ENCODE data around the gene SRC. TPM values are rescaled to one million over a fixed set of nuclear protein-coding genes. Genes with fewer than 3 reads are reported as not detected.

The SRC gene
- total RNA-seq, 1 donor from 2014 or later = 6.0 TPM

GRCh38 chr20:37313546-37314091 lies 32.3 kb upstream of the SRC start:
- intact Hi-C loops (cut with DNase I) = no loop called here

GRCh38 chr20:37314099-37314498 lies 31.8 kb upstream of the SRC start:
- ATAC-seq (no peak), DNase-seq (ENCODE audit: missing footprints) (no peak)
- intact Hi-C loops (cut with DNase I) = no loop called here

More at GRCh38 chr20:37313546-37314091, 32.3 kb upstream of the SRC start:
- DNase-seq (ENCODE audit: missing footprints) (no peak), ATAC-seq (no peak)

- intact Hi-C loops (cut with DNase I) = no loop called here
- peak; percentile 81 for DNase-seq (ENCODE audit: missing footprints)
- peak; percentile 68 for ATAC-seq
Measured at GRCh38 chr20:37314617-37315016, 31.3 kb upstream of the SRC start.

- intact Hi-C loops (cut with DNase I) = no loop called here
- peak; percentile 97 for ATAC-seq
- peak; percentile 90 for DNase-seq (ENCODE audit: missing footprints)
Measured at GRCh38 chr20:37315021-37315451, 30.9 kb upstream of the SRC start.

GRCh38 chr20:37315452-37316110 lies 30.4 kb upstream of the SRC start:
- DNase-seq (ENCODE audit: missing footprints) (no peak), ATAC-seq (peak; percentile 42)
- intact Hi-C loops (cut with DNase I) = no loop called here

- intact Hi-C loops (cut with DNase I) = no loop called here
Measured at GRCh38 chr20:37316116-37316774, 29.7 kb upstream of the SRC start.

GRCh38 chr20:37316775-37317170 lies 29.2 kb upstream of the SRC start:
- DNase-seq (ENCODE audit: missing footprints) = no peak
- intact Hi-C loops (cut with DNase I) = no loop called here
- no peak for ATAC-seq

More at GRCh38 chr20:37316116-37316774, 29.7 kb upstream of the SRC start:
- DNase-seq (ENCODE audit: missing footprints) (no peak), ATAC-seq (no peak)

GRCh38 chr20:37317316-37317715 lies 28.6 kb upstream of the SRC start:
- intact Hi-C loops (cut with DNase I) = no loop called here
- no peak for ATAC-seq
- DNase-seq (ENCODE audit: missing footprints) = no peak

- no peak for ATAC-seq
- intact Hi-C loops (cut with DNase I) = no loop called here
- no peak for DNase-seq (ENCODE audit: missing footprints)
Measured at GRCh38 chr20:37317994-37318640, 27.8 kb upstream of the SRC start.

- intact Hi-C loops (cut with DNase I) = no loop called here
- ATAC-seq = no peak
- no peak for DNase-seq (ENCODE audit: missing footprints)
Measured at GRCh38 chr20:37319151-37319671, 26.7 kb upstream of the SRC start.

GRCh38 chr20:37323985-37324384 lies 22.0 kb upstream of the SRC start:
- ATAC-seq = no peak
- intact Hi-C loops (cut with DNase I) = no loop called here
- no peak for DNase-seq (ENCODE audit: missing footprints)

GRCh38 chr20:37325206-37325605 lies 20.7 kb upstream of the SRC start:
- ATAC-seq (no peak), DNase-seq (ENCODE audit: missing footprints) (no peak)
- intact Hi-C loops (cut with DNase I) = no loop called here

GRCh38 chr20:37326666-37327065 lies 19.3 kb upstream of the SRC start:
- no peak for DNase-seq (ENCODE audit: missing footprints)
- no peak for ATAC-seq
- intact Hi-C loops (cut with DNase I) = no loop called here

- intact Hi-C loops (cut with DNase I) = no loop called here
- ATAC-seq (peak; percentile 89), DNase-seq (ENCODE audit: missing footprints) (peak; percentile 87)
Measured at GRCh38 chr20:37327748-37328147, 18.2 kb upstream of the SRC start.

- no peak for ATAC-seq
- intact Hi-C loops (cut with DNase I) = no loop called here
- DNase-seq (ENCODE audit: missing footprints) = no peak
Measured at GRCh38 chr20:37328149-37328945, 17.6 kb upstream of the SRC start.

GRCh38 chr20:37329481-37330165 lies 16.3 kb upstream of the SRC start:
- DNase-seq (ENCODE audit: missing footprints) (no peak), ATAC-seq (no peak)
- intact Hi-C loops (cut with DNase I) = no loop called here

- intact Hi-C loops (cut with DNase I) = no loop called here
- DNase-seq (ENCODE audit: missing footprints) (no peak), ATAC-seq (no peak)
Measured at GRCh38 chr20:37330316-37330715, 15.6 kb upstream of the SRC start.

Data from Right ventricle myocardium inferior (tissue), 1 donor.